NCI-H510A (cell line): Measurements from ENCODE around the gene TUBB3.

Experiments used
- DNase-seq: peaks from one replicate; lab custom pipeline; 2025; lab: John Stamatoyannopoulos, UW

The TUBB3 gene

DNA sequence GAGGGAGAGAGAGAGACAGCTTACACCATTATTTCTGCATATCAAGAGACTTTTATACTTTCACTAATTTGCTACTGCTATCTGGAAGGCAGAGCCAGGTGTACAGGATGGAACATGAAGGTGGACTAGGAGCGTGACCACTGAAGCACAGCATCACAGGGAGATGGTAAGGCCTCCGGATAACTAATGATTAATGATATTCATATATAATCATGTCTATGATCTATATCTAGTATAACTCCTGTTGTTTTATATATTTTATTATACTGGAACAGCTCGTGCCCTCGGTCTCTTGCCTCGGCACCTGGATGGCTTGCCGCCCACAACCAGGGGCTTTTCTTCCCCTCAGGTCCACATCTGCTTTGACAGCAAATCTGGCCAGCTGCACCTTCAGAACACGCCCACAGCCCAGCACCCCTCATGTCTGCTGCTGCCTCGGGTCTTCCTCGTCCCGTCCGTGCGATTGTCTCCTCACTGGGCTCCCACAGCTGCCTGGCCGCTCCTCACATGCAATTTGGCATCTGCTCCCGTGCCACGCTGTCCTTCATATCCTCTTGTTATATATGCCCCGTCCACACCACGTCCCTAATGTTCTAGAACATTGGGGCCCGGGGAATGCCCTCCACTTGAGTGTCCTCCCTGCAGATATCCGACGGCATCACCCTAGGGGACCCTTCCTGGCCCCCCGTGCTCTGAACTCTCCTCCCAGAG is 15.2 kb downstream of the TUBB3 start:
- DNase-seq: no peak

DNA sequence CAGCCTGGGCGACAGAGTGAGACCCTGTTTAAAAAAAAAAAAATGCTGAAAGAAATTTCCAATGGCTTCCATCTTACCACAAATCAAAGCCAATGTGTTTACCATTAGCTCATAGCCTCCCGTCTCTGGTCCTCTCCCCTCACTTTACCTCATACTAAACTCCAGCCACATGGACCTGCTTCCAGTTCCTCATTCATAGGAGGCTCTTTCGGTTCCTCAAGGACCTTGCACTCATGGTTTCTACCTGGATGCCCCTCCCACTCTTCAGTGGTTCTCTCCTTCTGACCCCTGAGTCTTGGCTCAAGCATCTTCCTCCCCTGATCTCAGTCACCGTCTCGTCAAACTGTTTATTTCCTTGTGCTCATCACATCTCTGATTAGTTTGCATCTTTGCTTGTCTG is 21.6 kb downstream of the TUBB3 start:
- no peak for DNase-seq

DNA sequence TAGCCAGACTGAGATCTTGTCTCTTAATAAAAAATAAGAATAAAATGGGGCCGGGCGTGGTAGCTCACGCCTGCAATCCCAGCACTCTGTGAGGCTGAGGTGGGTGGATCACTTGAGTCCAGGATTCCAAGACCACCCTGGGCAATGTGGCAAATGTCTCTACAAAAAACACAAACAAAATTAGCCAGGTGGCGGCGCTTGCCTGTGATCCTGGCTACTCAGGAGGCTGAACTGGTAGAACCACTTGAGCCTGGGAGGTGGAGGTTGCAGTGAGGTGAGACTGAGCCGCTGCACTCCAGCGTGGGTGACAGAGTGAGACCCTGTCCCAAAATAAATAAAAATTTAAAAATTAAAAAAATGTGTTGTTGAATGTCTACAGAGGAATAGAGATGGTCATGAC is 22.5 kb downstream of the TUBB3 start:
- DNase-seq: no peak

- no peak for DNase-seq
Observed at GRCh38 chr16:89946515-89946914, 23.4 kb downstream of the TUBB3 start.

DNA sequence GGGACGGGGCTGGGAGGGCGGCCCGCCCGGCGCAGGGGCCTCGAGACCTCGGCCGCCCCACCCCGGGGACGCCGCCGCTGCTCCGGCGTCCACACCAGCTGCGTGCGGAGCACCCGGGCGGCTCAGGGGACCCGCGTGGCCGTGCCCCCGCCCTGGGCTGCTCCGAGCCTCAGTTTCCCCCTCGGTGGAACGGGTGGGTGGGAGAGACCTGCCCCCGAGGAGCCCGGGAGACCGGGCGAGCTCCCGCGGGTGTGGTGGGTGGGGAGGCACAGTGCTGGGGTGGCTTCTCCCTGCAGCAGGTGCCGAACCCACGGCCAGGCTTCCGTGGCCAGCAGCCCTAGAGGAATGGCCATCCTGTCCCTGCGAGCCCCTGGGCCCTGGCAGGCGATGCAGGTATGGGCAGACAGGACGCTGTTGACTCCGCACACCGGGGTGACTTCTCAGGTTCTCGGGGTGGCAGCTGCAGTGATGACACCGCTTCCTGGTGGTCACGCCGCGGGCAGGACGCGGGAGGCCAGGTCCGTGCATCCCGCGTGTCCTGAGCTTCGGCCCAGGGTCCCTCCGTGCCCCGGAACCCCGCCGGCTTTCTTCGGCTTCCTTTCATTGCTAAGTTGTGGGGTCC is 26.1 kb downstream of the TUBB3 start:
- no peak for DNase-seq

DNA sequence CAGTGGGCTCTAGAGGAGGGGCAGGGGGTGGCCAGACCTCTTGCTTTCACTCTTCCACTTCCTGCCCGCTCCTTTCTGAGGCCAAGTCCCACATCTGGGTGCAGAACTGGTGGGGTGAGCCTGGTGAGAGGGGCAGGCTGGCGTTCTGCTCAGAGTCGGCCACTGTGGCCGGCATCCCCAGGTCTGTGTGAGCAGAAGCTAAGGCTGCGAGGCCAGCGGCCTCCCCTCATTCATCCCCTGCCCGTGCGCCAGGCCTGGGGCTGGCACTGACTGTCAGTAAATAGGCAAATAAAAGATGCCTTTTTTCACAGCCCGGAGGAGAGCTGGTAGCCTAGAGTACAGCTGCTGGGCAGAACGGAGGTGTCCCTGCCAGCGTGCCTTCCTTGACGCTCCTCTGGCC is 26.6 kb downstream of the TUBB3 start:
- DNase-seq: no peak

DNA sequence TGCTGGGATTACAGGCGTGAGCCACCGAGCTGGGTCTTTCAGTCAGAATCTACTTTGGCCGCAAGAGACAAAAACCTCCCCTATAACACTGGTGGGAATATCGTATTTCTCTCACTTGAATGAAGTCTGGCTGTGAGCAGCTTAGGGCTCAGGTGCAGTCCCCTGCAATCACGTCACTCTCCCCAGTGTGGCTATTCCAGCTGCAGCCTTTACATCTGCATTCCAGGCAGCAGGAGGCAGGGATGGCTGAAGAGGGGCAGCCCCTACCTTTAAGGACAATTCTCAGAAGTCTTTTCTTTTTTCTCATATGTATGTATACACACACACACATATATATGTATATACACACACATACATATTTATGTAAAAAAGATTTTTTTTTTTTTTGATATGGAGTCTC is 28.4 kb downstream of the TUBB3 start:
- no peak for DNase-seq

GRCh38 chr16:89952049-89952448 is 28.9 kb downstream of the TUBB3 start:
- DNase-seq: no peak

DNA sequence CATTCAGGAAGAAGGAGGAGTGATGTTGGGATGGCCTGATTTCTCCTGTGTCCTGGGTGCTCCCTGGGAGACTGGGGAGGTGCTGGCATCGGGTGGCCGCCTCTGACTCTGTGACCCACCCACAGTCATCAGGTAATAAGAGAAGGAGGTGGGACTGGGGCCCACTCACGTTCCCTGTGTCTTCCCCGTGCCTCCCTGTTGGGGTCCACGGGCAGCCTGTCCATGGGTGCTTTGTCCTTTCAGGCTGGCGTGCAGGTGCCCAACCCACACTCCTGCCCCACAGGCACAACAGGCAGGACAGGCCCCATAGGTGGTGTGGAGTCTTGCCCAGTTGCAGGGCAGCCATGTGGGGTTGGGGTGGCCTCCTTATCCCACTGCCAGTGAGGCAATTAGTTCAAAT is 29.4 kb downstream of the TUBB3 start:
- no peak for DNase-seq

- DNase-seq: no peak
Observed at GRCh38 chr16:89953671-89954406, 30.7 kb downstream of the TUBB3 start.

DNA sequence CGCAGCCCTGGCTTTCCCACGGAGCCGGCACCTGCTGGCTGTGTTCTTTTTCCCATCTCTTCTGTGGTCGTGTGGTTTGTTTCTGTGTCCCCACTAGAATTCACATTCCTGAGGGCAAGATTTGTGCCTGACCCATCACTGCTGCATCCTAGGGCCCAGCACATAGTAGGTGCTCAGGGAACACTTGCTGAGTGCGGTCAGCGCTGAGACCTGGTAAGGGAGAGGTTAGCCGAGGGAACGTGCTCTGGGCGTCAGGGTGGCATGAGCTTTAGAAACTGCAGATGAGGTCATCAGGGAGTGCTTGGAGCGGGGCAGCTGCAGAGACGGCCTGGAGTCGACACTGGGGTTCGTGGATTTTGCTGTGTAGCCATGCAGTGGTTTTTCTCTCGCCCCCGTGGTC is 31.3 kb downstream of the TUBB3 start:
- DNase-seq: no peak

DNA sequence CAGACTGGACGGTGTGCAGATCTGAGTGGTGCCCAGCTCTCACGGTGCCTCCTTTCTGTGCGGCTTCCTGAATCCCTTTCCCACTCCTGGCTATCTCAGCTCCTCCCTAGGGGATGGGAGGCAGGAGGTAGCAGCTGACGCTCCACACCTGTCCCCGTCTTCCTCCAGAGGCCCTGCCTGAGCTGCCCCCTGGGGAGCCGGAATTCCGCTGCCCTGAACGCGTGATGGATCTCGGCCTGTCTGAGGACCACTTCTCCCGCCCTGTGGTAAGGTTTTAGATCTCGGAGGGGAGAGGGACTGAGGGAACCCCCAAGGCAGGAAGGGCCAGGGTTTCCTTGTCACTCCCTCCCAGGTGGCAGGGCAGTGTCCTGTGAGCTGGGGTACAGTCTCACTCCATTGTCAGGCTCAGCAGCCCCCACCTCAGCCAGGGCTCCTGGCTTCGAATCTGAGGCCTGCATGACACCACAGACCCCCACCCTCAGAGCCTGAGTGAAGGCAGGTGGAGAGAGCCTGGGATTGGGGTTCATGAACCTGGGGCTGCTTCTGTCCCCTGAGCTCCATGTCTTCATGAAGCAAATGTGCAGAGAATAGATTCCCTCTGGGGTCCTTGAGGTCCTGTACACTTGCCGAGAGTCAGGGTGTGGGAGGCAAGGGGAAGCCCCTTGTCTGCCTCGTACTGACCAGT is 32.0 kb downstream of the TUBB3 start:
- no peak for DNase-seq

DNA sequence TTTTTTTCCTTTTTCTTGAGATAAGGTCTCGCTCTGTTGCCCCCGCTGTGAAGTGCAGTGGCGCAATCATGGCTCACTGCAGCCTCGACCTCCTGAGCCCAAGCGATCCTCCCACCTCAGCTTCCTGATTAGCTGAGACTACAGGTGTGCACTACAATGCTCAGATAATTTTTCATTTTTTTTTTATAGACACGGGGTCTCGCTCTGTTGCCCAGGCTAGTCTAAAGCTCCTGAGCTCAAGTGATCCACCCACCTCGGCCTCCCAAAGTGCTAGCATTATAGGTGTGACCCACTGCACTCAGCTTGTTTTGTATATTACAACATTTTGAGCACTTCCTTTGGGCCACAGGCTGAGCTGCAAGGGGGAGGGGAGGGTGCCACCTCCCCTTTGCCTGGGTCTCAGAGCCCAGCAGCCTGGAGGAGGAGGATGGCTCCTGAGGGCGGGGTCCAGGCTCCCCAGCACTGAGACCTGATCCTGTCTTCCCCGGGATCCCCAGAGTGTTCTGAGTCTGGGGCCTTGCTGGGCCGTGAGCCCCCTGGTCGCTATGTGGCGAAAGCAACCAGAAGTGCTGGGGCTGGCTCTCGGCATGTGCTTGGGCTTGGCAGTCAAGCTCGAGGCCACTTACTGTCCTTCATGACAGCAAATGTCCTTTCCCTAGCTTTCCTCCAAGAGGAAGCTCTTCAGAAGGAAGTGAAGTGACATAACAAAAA is 33.5 kb downstream of the TUBB3 start:
- no peak for DNase-seq

- DNase-seq: no peak
Observed at GRCh38 chr16:89957216-89957785, 34.2 kb downstream of the TUBB3 start.

- no peak for DNase-seq
Observed at GRCh38 chr16:89958068-89958467, 34.9 kb downstream of the TUBB3 start.

DNA sequence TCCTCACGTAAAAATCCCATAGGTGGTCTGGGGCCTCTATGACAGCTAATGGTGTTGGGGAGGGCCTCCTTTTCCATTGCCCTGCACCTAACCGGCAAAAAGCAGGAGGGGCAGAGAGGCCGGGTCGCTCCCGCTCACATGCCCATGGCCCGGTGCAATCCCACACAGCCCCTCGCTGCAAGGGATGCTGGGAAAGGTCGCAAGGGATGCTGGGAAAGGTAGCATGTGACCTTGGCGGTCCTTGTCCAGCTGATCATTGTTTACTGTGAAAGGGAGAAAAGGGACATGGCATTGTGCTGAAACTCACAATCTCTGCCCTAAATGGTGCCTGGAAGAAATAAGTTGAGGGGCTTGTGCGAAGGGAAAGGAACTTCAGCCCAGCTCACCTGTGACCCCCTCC is 35.5 kb downstream of the TUBB3 start:
- no peak for DNase-seq

DNA sequence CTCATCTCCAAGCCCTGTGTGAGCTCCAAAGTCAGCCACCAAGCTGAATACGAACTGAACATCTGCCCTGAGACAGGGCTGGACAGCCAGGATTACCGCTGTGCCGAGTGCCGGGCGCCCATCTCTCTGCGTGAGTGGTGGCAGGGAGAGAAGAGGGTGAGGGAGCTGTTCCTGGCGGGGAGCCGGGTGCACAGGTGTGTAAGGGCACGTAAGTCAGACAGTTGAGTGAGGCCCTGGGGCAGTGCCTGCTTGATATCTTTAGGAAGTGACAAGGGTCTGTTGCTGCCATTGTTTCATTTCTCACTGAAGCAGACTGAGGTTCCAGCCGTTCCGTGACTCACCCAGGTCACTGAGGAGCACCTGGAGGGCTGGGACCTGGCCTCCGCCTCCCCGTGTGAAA is 37.8 kb downstream of the TUBB3 start:
- DNase-seq: no peak

- DNase-seq: no peak
Observed at GRCh38 chr16:89961920-89962319, 38.8 kb downstream of the TUBB3 start.

GRCh38 chr16:89962754-89963498 is 39.8 kb downstream of the TUBB3 start:
- DNase-seq: no peak

DNA sequence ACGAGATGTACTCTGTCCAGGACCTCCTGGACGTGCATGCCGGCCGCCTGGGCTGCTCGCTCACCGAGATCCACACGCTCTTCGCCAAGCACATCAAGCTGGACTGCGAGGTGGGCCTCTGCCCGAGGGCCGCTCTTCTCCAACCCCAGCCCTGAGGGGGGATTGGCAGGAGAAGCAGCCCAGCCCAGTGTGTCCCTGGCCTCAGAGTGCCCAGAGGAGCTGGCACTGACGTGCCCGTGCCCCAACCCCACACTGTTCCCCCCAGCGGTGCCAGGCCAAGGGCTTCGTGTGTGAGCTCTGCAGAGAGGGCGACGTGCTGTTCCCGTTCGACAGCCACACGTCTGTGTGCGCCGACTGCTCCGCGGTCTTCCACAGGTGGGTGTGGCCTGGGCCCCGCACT is 41.1 kb downstream of the TUBB3 start:
- no peak for DNase-seq
